RWPE2 (cell line): ENCODE measurements around the gene GAREM1.
"Not testable (repeated sequence)": the region's sequence is repeated elsewhere in the genome, so short reads cannot be mapped to it uniquely, and the experiment has no call there.

Experiments used
- ATAC-seq: fragments of 200-7000 bp; cut with Tn5 transposase; 3 replicates; pipeline ENCODE4 v1.9.1; 2021; ENCODE audit warnings: low read depth
- DNase-seq: peaks from one replicate; pipeline ENCODE4 v3.0.0-alpha.2; 2020; ENCODE audit warnings: low spot score
- H3K27ac ChIP-seq: fragments of 450-650 bp; 2 replicates; pipeline ENCODE4 v1.5.1; 2017; ENCODE audit warnings: mild to moderate bottlenecking; ENCODE audit not compliant: poor library complexity, severe bottlenecking
- H3K27me3 ChIP-seq: fragments of 250-450 bp; sonication (Bioruptor Pico); 2 replicates; pipeline ENCODE4 v1.5.1; 2021; ENCODE audit warnings: mild to moderate bottlenecking, moderate library complexity; ENCODE audit not compliant: insufficient read depth, poor library complexity, severe bottlenecking
- H3K36me3 ChIP-seq: fragments of 250-450 bp; sonication (Bioruptor Pico); 2 replicates; pipeline ENCODE4 v1.5.1; 2020; ENCODE audit warnings: low read depth, mild to moderate bottlenecking, moderate library complexity
- H3K4me1 ChIP-seq: fragments of 250-450 bp; sonication (Bioruptor Pico); 2 replicates; pipeline ENCODE4 v1.5.1; 2021; ENCODE audit warnings: mild to moderate bottlenecking, moderate library complexity; ENCODE audit not compliant: insufficient read depth, poor library complexity, severe bottlenecking
- H3K4me3 ChIP-seq: fragments of 250-450 bp; sonication (Bioruptor Pico); 2 replicates; pipeline ENCODE4 v1.5.1; 2021; ENCODE audit warnings: mild to moderate bottlenecking, moderate library complexity; ENCODE audit not compliant: severe bottlenecking
- H3K9me3 ChIP-seq: fragments of 250-450 bp; sonication (Bioruptor Pico); 2 replicates; pipeline ENCODE4 v1.5.1; 2021; ENCODE audit warnings: mild to moderate bottlenecking, moderate library complexity; ENCODE audit not compliant: severe bottlenecking
- CTCF ChIP-seq: fragments of 450-650 bp; IDR thresholded peaks from one replicate; pipeline ENCODE4 v1.5.1; 2017; ENCODE audit warnings: mild to moderate bottlenecking, moderate library complexity; ENCODE audit not compliant: poor library complexity, severe bottlenecking

Gene GAREM1

DNA sequence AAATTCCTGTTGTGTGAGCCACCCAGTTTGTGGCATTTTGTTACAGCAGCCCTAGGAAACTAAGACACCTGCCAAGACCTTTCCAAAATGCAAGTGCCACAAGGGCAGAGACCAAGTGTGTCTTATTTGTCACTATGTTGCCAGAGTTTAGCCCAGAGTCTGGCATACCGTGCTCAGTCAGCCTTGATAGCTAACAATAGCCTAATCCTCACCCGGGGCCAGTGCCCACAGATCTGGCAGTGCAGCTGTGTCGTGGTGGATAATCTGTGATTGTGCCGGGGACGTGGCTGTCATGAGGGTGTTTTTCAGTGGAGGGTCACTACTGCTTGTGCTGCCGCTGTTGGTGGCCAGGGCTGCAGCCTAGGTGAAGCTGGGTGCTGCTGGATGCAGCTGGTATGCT lies 227.3 kb downstream of the GAREM1 start:
- no peaks in the 10 kb centered on the region for H3K36me3 ChIP-seq
- no peaks in the 10 kb centered on the region for H3K27me3 ChIP-seq
- H3K27ac ChIP-seq = no peak overlapping the region
- DNase-seq (no peak), ATAC-seq (no peak)
- H3K4me3 ChIP-seq = no peak overlapping the region
- no peaks in the 10 kb centered on the region for H3K4me1 ChIP-seq
- no peak for TF ChIP-seq CTCF
- no peaks in the 10 kb centered on the region for H3K9me3 ChIP-seq

- H3K27ac ChIP-seq = no peak overlapping the region
- no peaks in the 10 kb centered on the region for H3K4me1 ChIP-seq
- no peaks in the 10 kb centered on the region for H3K27me3 ChIP-seq
- DNase-seq = no peak
- ATAC-seq = no peak
- no peaks in the 10 kb centered on the region for H3K9me3 ChIP-seq
- TF ChIP-seq CTCF = no peak
- no peaks in the 10 kb centered on the region for H3K36me3 ChIP-seq
- no peak overlapping the region for H3K4me3 ChIP-seq
These were observed 228.3 kb downstream of the GAREM1 start for GRCh38 chr18:32242395-32242794.

DNA sequence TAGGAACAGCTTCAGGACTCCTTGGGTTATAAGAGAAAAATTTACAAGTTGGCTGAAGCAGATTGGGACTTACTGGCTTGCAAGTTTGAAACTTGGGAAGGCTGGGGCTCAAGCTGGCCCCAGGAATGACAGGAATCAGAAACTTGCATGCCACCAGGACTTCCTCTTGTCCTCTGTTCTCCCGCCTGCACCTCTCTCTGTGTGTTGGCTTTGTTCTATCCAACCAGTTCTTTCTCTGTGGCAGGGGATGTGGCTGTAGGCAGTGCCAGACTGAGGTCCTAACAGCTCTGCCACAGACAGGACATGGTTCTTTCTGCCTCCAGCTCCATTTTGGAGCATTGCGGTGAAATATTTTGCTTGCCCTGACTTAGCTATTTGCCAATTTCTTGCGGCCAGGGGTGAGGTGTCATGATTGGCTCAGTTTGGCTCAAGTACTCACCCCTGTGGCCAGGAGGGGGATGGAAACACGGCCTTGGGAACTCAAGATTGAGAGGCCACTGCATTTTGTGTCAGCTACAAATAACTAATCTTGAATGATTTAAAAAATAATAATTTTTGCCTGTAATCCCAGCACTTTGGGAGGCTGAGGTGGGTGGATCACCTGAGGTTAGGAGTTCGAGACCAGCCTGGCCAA lies 231.9 kb downstream of the GAREM1 start:
- ATAC-seq (no peak), DNase-seq (no peak)
- TF ChIP-seq CTCF = no peak
- Histone ChIP-seq H3K4me1 (no peaks in the 10 kb centered on the region), H3K27me3 (no peaks in the 10 kb centered on the region), H3K27ac (no peak overlapping the region), H3K9me3 (no peaks in the 10 kb centered on the region), H3K36me3 (no peaks in the 10 kb centered on the region), H3K4me3 (no peak overlapping the region)

- no peak overlapping the region for H3K27ac ChIP-seq
- ATAC-seq (peak; percentile 40; the same call in 1 of the 3 replicates), DNase-seq (no peak)
- H3K9me3 ChIP-seq = no peaks in the 10 kb centered on the region
- no peaks in the 10 kb centered on the region for H3K4me1 ChIP-seq
- no peaks in the 10 kb centered on the region for H3K27me3 ChIP-seq
- no peak for TF ChIP-seq CTCF
- no peak overlapping the region for H3K4me3 ChIP-seq
- no peaks in the 10 kb centered on the region for H3K36me3 ChIP-seq
These were observed 233.6 kb downstream of the GAREM1 start for GRCh38 chr18:32237049-32237448.

DNA sequence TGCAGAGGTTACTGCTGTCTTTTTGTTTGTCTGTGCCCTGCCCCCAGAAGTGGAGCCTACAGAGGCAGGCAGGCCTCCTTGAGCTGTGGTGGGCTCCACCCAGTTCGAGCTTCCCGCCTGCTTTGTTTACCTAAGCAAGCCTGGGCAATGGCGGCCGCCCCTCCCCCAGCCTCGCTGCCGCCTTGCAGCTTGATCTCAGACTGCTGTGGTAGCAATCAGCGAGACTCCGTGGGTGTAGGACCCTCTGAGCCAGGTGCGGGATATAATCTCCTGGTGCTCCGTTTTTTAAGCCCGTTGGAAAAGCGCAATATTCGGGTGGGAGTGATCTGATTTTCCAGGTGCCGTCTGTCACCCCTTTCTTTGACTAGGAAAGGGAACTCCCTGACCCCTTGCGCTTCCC lies 237.3 kb downstream of the GAREM1 start:
- not testable (repeated sequence) for H3K4me3 ChIP-seq, ATAC-seq

More for the DNA sequence above, 237.3 kb downstream of the GAREM1 start:
- not testable (repeated sequence) for H3K27me3 ChIP-seq, H3K9me3 ChIP-seq, DNase-seq, H3K4me1 ChIP-seq, H3K27ac ChIP-seq, H3K36me3 ChIP-seq
